VCaP (cell line): ENCODE data around the gene ZNF546.
A peak's percentile ranks its signal among the peaks of the same experiment; 100 is the strongest.
"Not testable (repeated sequence)": the region's sequence is repeated elsewhere in the genome, so short reads cannot be mapped to it uniquely, and the experiment has no call there.

Experiments
- H3K27ac ChIP-seq: fragments of 450-650 bp; 2 replicates; pipeline ENCODE4 v1.5.1; 2017
- CTCF ChIP-seq: fragments of 450-650 bp; conservative IDR thresholded peaks from 2 replicates; pipeline ENCODE4 v1.5.1; 2017; ENCODE audit warnings: mild to moderate bottlenecking, moderate library complexity

ZNF546 gene

GRCh38 chr19:39996811-39997637, at the start of gene ZNF546:
TSS of gene ZNF546 (plus strand) at chr19:39997060. CDS start at chr19:39998327, 1,267 bp downstream.
- peak within 1 kb of the TSS; percentile 80 for H3K27ac ChIP-seq
- no peak for TF ChIP-seq CTCF

- no peak overlapping the region for H3K27ac ChIP-seq
- no peak for TF ChIP-seq CTCF
Observed at GRCh38 chr19:39949026-39949747, 47.7 kb upstream of the ZNF546 start.

GRCh38 chr19:39951065-39951650, 45.7 kb upstream of the ZNF546 start:
- no peak overlapping the region for H3K27ac ChIP-seq
- no peak for TF ChIP-seq CTCF

- TF ChIP-seq CTCF: no peak
- no peak overlapping the region for H3K27ac ChIP-seq
Observed at GRCh38 chr19:39951686-39952085, 45.2 kb upstream of the ZNF546 start.

- no peak overlapping the region for H3K27ac ChIP-seq
- TF ChIP-seq CTCF: no peak
Observed at GRCh38 chr19:39953915-39954314, 42.9 kb upstream of the ZNF546 start.

GRCh38 chr19:39957886-39958285, 39.0 kb upstream of the ZNF546 start:
- H3K27ac ChIP-seq: not testable (repeated sequence)

GRCh38 chr19:39958942-39959341, 37.9 kb upstream of the ZNF546 start:
- not testable (repeated sequence) for H3K27ac ChIP-seq

- not testable (repeated sequence) for H3K27ac ChIP-seq
Observed at GRCh38 chr19:39959407-39959806, 37.5 kb upstream of the ZNF546 start.

- H3K27ac ChIP-seq: no peak overlapping the region
- no peak for TF ChIP-seq CTCF
Observed at GRCh38 chr19:39963898-39964297, 33.0 kb upstream of the ZNF546 start.
